HG03575 (cell line): ENCODE results near the gene CNPY3.

Experiments used
- ATAC-seq: cut with Tn5 transposase; IDR thresholded peaks from one replicate; pipeline ENCODE4 v1.9.1; 2021; ENCODE audit not compliant: unreplicated experiment, insufficient number of reproducible peaks, low FRiP score; ENCODE audit errors: extremely low read depth

The CNPY3 gene

GRCh38 chr6:42970871-42971612, 41.8 kb downstream of the CNPY3 start:
- no peak for ATAC-seq

- ATAC-seq: no peak
Measured at GRCh38 chr6:42971746-42972327, 42.6 kb downstream of the CNPY3 start.

GRCh38 chr6:42973926-42974325, 44.6 kb downstream of the CNPY3 start:
- no peak for ATAC-seq

GRCh38 chr6:42974919-42975505, 45.7 kb downstream of the CNPY3 start:
- ATAC-seq: no peak

- ATAC-seq: no peak
Measured at GRCh38 chr6:42978487-42978838, 49.2 kb downstream of the CNPY3 start.

- ATAC-seq: peak; percentile 67
Measured at GRCh38 chr6:42978839-42979522, 49.7 kb downstream of the CNPY3 start, which contains the start of gene PEX6. PEX6 (minus strand) TSS chr6:42979181; CDS start chr6:42979150, 31 bp downstream.

- peak; percentile 2 for ATAC-seq
Measured at GRCh38 chr6:42979523-42980177, 50.4 kb downstream of the CNPY3 start.

GRCh38 chr6:42981836-42982235, 52.6 kb downstream of the CNPY3 start:
- no peak for ATAC-seq

- ATAC-seq: peak; percentile 56
Measured at GRCh38 chr6:42984001-42984923, 55.0 kb downstream of the CNPY3 start, which contains the start of gene PPP2R5D. PPP2R5D (plus strand) TSS chr6:42984570; CDS start chr6:42984678, 108 bp downstream.

GRCh38 chr6:42984924-42985475, 55.7 kb downstream of the CNPY3 start:
- ATAC-seq: no peak

- ATAC-seq: no peak
Measured at GRCh38 chr6:42987533-42988451, 58.5 kb downstream of the CNPY3 start.

GRCh38 chr6:42988486-42989020, 59.3 kb downstream of the CNPY3 start:
- no peak for ATAC-seq
